Neuronal stem cell (in vitro differentiated cells): ENCODE measurements around the gene SLC28A1.

Experiments
- DNase-seq: peaks from one replicate; pipeline ENCODE4 v3.0.0-alpha.2; 2013; ENCODE audit warnings: low spot score
- H2AFZ ChIP-seq: one replicate; pipeline ENCODE4 v1.6.1; 2013; ENCODE audit warnings: mild to moderate bottlenecking, low read length, inconsistent platforms
- H2AK5ac ChIP-seq: 2 replicates; pipeline ENCODE4 v1.6.1; 2013; ENCODE audit warnings: low read depth, mild to moderate bottlenecking, inconsistent platforms, low read length, moderate library complexity, mixed read lengths
- H2BK120ac ChIP-seq: 2 replicates; pipeline ENCODE4 v1.6.1; 2013; ENCODE audit warnings: low read depth, mild to moderate bottlenecking, inconsistent platforms, low read length, moderate library complexity, mixed read lengths
- H2BK12ac ChIP-seq: one replicate; pipeline ENCODE4 v1.6.1; 2013; ENCODE audit warnings: low read length, inconsistent platforms
- H2BK15ac ChIP-seq: 2 replicates; pipeline ENCODE4 v1.6.1; 2013; ENCODE audit warnings: mild to moderate bottlenecking, low read length, inconsistent platforms, mixed read lengths
- H2BK5ac ChIP-seq: one replicate; pipeline ENCODE4 v1.6.1; 2013; ENCODE audit warnings: inconsistent platforms, mild to moderate bottlenecking, low read length, moderate library complexity
- H3K14ac ChIP-seq: one replicate; pipeline ENCODE4 v1.6.1; 2013; ENCODE audit warnings: low read length, inconsistent platforms
- H3K18ac ChIP-seq: 2 replicates; pipeline ENCODE4 v1.6.1; 2013; ENCODE audit warnings: low read length, inconsistent platforms
- H3K23ac ChIP-seq: 2 replicates; pipeline ENCODE4 v1.6.1; 2013; ENCODE audit warnings: low read depth, mild to moderate bottlenecking, mixed read lengths, low read length, inconsistent platforms; ENCODE audit not compliant: poor library complexity
- H3K27ac ChIP-seq: replicated peaks from 3 replicates; pipeline ENCODE4 v1.5.1; 2013; ENCODE audit warnings: low read length, inconsistent platforms
- H3K27me3 ChIP-seq, 3 experiments: 2 replicates each; pipeline ENCODE4 v1.6.1; 2013; ENCODE audit warnings: low read length in 3 of 3, mild to moderate bottlenecking in 2 of 3, inconsistent platforms in 1 of 3, low read depth in 1 of 3, mixed read lengths in 1 of 3, moderate library complexity in 1 of 3; ENCODE audit not compliant: control insufficient read depth in 3 of 3, insufficient read depth in 3 of 3
- H3K36me3 ChIP-seq, 2 donors: replicated peaks in 1 of 2; 2 replicates each; pipeline ENCODE4 v1.6.1; 2013; ENCODE audit warnings: low read length in 2 of 2; ENCODE audit not compliant: control insufficient read depth in 2 of 2, insufficient read depth in 2 of 2
- H3K4ac ChIP-seq: 2 replicates; pipeline ENCODE4 v1.6.1; 2013; ENCODE audit warnings: inconsistent platforms, mild to moderate bottlenecking, low read length, moderate library complexity
- H3K4me1 ChIP-seq, 2 donors: 1 replicate in 1 of 2; 2 replicates in 1 of 2; pipeline ENCODE4 v1.6.1; 2013; ENCODE audit warnings: low read length in 2 of 2, low read depth in 1 of 2; ENCODE audit not compliant: control insufficient read depth in 2 of 2, insufficient read depth in 1 of 2
- H3K4me2 ChIP-seq: one replicate; pipeline ENCODE4 v1.6.1; 2013; ENCODE audit warnings: mild to moderate bottlenecking, low read length, inconsistent platforms; ENCODE audit not compliant: insufficient read depth, poor library complexity, severe bottlenecking
- H3K4me3 ChIP-seq, 2 donors: 2 replicates each; pipeline ENCODE4 v1.5.1; 2013; ENCODE audit warnings: low read length in 2 of 2, mild to moderate bottlenecking in 2 of 2, inconsistent platforms in 1 of 2, moderate library complexity in 1 of 2
- H3K79me1 ChIP-seq: one replicate; pipeline ENCODE4 v1.6.1; 2013; ENCODE audit warnings: low read depth, mild to moderate bottlenecking, inconsistent platforms, low read length, moderate library complexity
- H3K9ac ChIP-seq: one replicate; pipeline ENCODE4 v1.6.1; 2013; ENCODE audit warnings: mild to moderate bottlenecking, low read depth, low read length, inconsistent platforms; ENCODE audit not compliant: poor library complexity
- H3K9me3 ChIP-seq, 2 donors: replicated peaks in 1 of 2; 2 replicates each; pipeline versions ENCODE3 to v1.6.1; 2013; ENCODE audit warnings: low read length in 2 of 2, mild to moderate bottlenecking in 2 of 2, inconsistent platforms in 1 of 2, low read depth in 1 of 2, mixed read lengths in 1 of 2, moderate library complexity in 1 of 2; ENCODE audit not compliant: control insufficient read depth in 2 of 2, insufficient read depth in 1 of 2
- H4K8ac ChIP-seq: one replicate; pipeline ENCODE4 v1.6.1; 2013; ENCODE audit warnings: low read depth, mild to moderate bottlenecking, inconsistent platforms, low read length, moderate library complexity
- H4K91ac ChIP-seq: one replicate; pipeline ENCODE4 v1.6.1; 2013; ENCODE audit warnings: low read length, low read depth, mild to moderate bottlenecking, inconsistent platforms; ENCODE audit not compliant: poor library complexity
- WGBS, 2 donors: extraction: QIAGEN DNeasy Blood & Tissue Kit; methylation state at CpG; one replicate each; pipeline ENCODE4 v1.1.7; 2013; ENCODE audit warnings: missing lambda C conversion rate in 2 of 2, mixed read lengths in 1 of 2; ENCODE audit not compliant: insufficient read length in 2 of 2, insufficient replicate concordance in 1 of 2; ENCODE audit errors: extremely low coverage in 2 of 2; 5-methylcytosine and 5-hydroxymethylcytosine counted together

The SLC28A1 gene

DNA sequence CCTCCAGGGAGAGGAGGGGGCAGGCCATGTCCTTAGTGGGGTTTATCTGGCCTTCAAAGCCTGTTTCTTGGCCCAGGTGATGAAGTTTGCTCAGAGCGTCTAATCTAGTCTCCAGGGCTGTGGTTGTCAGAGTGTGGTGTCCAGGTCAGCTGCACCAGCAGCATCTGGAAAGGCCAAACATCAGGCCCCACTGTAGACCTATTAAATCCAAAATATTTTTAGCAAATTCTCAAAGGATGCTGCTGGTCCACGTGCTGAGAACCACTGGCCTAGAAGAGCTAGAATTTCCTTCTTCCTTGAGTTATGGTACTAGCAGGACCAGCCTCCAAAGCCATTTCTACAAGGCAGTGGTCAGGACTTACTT lies 28.9 kb downstream of the SLC28A1 start:
- Histone ChIP-seq H3K9ac (no peak overlapping the region), H3K4me3 (no peak overlapping the region), H3K4me1 (no peaks in the 10 kb centered on the region), H2AK5ac (no peak overlapping the region), H4K91ac (no peak overlapping the region), H2BK12ac (no peak overlapping the region), H2BK5ac (no peak overlapping the region), H3K4me2 (no peak overlapping the region), H3K18ac (no peak overlapping the region), H3K9me3 (no peaks in the 10 kb centered on the region), H3K4ac (no peak overlapping the region), H3K14ac (no peak overlapping the region), H3K79me1 (no peaks in the 10 kb centered on the region), H3K23ac (no peak overlapping the region), H2AFZ (no peak overlapping the region), H2BK120ac (no peak overlapping the region), H4K8ac (no peak overlapping the region), H2BK15ac (no peak overlapping the region), H3K27me3 (peaks cover 0 to 12% (median 0%) of the 10 kb centered on the region in 3 experiments), H3K36me3 (no peaks in the 10 kb centered on the region), H3K27ac (no peak overlapping the region)
- no CpG with 5 or more reads among the region's 2 CpGs for WGBS, 2 donors
- no peak for DNase-seq

- Histone ChIP-seq H2BK5ac (no peak overlapping the region), H3K4me3 (no peak overlapping the region), H2BK120ac (no peak overlapping the region), H3K27me3 (peaks cover 0 to 12% (median 0%) of the 10 kb centered on the region in 3 experiments), H3K79me1 (no peaks in the 10 kb centered on the region), H3K23ac (no peak overlapping the region), H3K9ac (no peak overlapping the region), H3K4me1 (no peaks in the 10 kb centered on the region), H2BK12ac (no peak overlapping the region), H2BK15ac (peak overlapping the region; percentile 55), H3K4ac (no peak overlapping the region), H2AFZ (no peak overlapping the region), H3K18ac (no peak overlapping the region), H3K36me3 (no peaks in the 10 kb centered on the region), H3K14ac (no peak overlapping the region), H3K9me3 (no peaks in the 10 kb centered on the region), H3K27ac (no peak overlapping the region), H4K8ac (no peak overlapping the region), H4K91ac (no peak overlapping the region), H2AK5ac (no peak overlapping the region), H3K4me2 (no peak overlapping the region)
- DNase-seq: no peak
- no CpG with 5 or more reads among the region's 5 CpGs for WGBS, 2 donors
These were observed 29.9 kb downstream of the SLC28A1 start for GRCh38 chr15:84914351-84914750.

GRCh38 chr15:84914909-84915605 lies 30.6 kb downstream of the SLC28A1 start:
- no peak overlapping the region for H3K23ac ChIP-seq
- peak overlapping the region; percentile 50 for H3K9ac ChIP-seq
- peak overlapping the region; percentile 55 for H2BK15ac ChIP-seq
- peaks cover 0 to 10% (median 0%) of the 10 kb centered on the region in 3 experiments for H3K27me3 ChIP-seq
- H3K79me1 ChIP-seq: no peaks in the 10 kb centered on the region
- no peak overlapping the region for H2BK5ac ChIP-seq
- H3K18ac ChIP-seq: peak overlapping the region; percentile 44
- H2AK5ac ChIP-seq: peak overlapping the region; percentile 32
- H3K4ac ChIP-seq: no peak overlapping the region
- no peak overlapping the region for H2BK12ac ChIP-seq
- no CpG with 5 or more reads among the region's 12 CpGs for WGBS, 2 donors
- no peaks in the 10 kb centered on the region for H3K9me3 ChIP-seq
- H3K36me3 ChIP-seq: no peaks in the 10 kb centered on the region
- H3K4me1 ChIP-seq: no peaks in the 10 kb centered on the region
- H4K8ac ChIP-seq: no peak overlapping the region
- no peak overlapping the region for H4K91ac ChIP-seq
- no peak overlapping the region for H3K4me3 ChIP-seq
- no peak for DNase-seq
- H3K27ac ChIP-seq: no peak overlapping the region
- H3K4me2 ChIP-seq: no peak overlapping the region
- peak overlapping the region; percentile 45 for H2AFZ ChIP-seq
- H3K14ac ChIP-seq: no peak overlapping the region
- no peak overlapping the region for H2BK120ac ChIP-seq

DNA sequence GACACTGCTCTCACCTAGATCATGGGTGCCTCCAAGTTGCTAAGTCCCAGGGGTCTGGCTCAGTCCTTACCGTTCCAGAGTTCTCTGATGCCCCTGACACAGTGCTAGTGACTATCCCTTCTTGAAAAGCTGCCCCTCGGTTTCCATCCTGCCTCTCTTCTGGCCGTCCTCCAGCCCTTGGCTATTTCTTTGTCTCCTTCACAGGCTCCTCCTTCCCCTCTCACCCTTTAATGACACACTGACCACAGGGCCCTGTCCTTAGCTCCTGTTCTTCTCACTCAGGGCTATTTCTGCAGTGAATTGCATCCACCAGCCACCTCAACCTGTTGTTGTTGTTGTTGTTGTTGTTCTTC lies 31.1 kb downstream of the SLC28A1 start:
- H3K14ac ChIP-seq: no peak overlapping the region
- no peak overlapping the region for H3K4ac ChIP-seq
- H3K4me3 ChIP-seq: no peak overlapping the region
- no peak overlapping the region for H3K27ac ChIP-seq
- H3K36me3 ChIP-seq: no peaks in the 10 kb centered on the region
- H3K18ac ChIP-seq: no peak overlapping the region
- H2AK5ac ChIP-seq: no peak overlapping the region
- no peaks in the 10 kb centered on the region for H3K9me3 ChIP-seq
- no peak overlapping the region for H4K91ac ChIP-seq
- no peak overlapping the region for H3K9ac ChIP-seq
- WGBS, 2 donors: no CpG with 5 or more reads among the region's 3 CpGs
- H3K79me1 ChIP-seq: no peaks in the 10 kb centered on the region
- H3K4me2 ChIP-seq: no peak overlapping the region
- H2BK15ac ChIP-seq: no peak overlapping the region
- H3K23ac ChIP-seq: no peak overlapping the region
- no peak overlapping the region for H2BK120ac ChIP-seq
- H3K27me3 ChIP-seq: peaks cover 0 to 11% (median 0%) of the 10 kb centered on the region in 3 experiments
- no peak for DNase-seq
- no peak overlapping the region for H4K8ac ChIP-seq
- H3K4me1 ChIP-seq: no peaks in the 10 kb centered on the region
- H2AFZ ChIP-seq: peak overlapping the region; percentile 45
- no peak overlapping the region for H2BK12ac ChIP-seq
- H2BK5ac ChIP-seq: no peak overlapping the region
